Measurements from ENCODE around the gene CCDC7. TPM values are rescaled to one million over a fixed set of nuclear protein-coding genes. Genes with fewer than 3 reads are reported as not detected.

Gene CCDC7
- polyA plus RNA-seq, 1 of the 3 experiments (the other 2 are of a cell fraction): 0.44 TPM

DNA sequence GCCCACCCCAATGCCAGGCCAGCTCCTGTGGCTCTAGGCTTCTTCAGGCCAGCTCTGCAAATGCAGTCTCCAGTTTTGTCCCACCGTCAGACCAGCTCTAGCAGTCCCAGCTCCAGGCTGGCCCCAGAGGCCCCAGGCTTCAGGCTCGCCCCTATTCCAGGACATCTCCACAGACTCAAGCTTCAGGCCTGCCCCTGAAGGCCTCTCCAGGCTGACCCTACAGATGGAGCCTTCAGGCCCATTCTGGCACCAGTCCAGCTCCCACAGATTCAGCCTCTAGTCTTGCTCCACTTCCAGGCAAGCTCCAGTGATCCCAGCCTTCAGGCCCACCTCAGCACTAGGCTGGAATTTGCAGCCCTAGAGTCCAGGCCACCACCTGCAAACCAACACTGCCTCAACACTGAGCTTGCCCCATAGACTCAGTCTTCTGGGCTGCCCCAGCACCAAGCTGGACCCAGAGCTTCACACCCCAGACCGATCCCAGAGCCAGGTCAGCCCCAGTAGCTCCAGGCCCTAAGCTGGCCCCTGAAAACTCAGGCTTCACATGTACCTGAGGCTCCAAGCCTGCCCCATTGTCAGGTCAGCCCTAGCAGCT lies 341.8 kb downstream of the CCDC7 start:
- no peak overlapping the region for H2AFZ ChIP-seq (ENCODE audit: low read depth)
- no peak overlapping the region for H3K27ac ChIP-seq (ENCODE audit: low read depth in 2 of 2, low read length in 1 of 2)
- no peaks in the 10 kb centered on the region for H3K9me3 ChIP-seq
- 49% methylated on average over 3 of the region's 3 CpGs for WGBS (ENCODE audit: low lambda C conversion rate)
- no peaks in the 10 kb centered on the region for H3F3A ChIP-seq (replicated peaks; ENCODE audit: insufficient read depth)
- no peaks in the 10 kb centered on the region for H4K20me1 ChIP-seq (ENCODE audit: insufficient read depth)
- no peak for DNase-seq
- H3K4me3 ChIP-seq (ENCODE audit: low read depth in 2 of 2, low read length in 1 of 2): no peak overlapping the region
- ChIA-PET POLR2A (no interaction called here), CTCF (interaction anchor here (4.3 kb wide), 1 partner anchor 221 kb away, joined by 25 read pairs; no protein-coding TSS in a partner anchor)
- TF ChIP-seq ELF1 (IDR thresholded peaks at IDR 0.05) (no peak), NFIC (IDR thresholded peaks at IDR 0.05; ENCODE audit: borderline replicate concordance) (no peak), USF2 (IDR thresholded peaks at IDR 0.05; ENCODE audit: borderline replicate concordance, low read depth, low read length) (no peak), SIN3A (IDR thresholded peaks at IDR 0.05; ENCODE audit: borderline replicate concordance, low read depth, low read length) (no peak), TEAD4 (IDR thresholded peaks at IDR 0.05; ENCODE audit: borderline replicate concordance, insufficient read depth) (no peak), FOSL2 (IDR thresholded peaks at IDR 0.05; ENCODE audit: borderline replicate concordance, low read depth) (no peak), MEF2A (IDR thresholded peaks at IDR 0.05; ENCODE audit: borderline replicate concordance, low read depth) (no peak), FOXJ3 (CRISPR knock-in tag; IDR thresholded peaks at IDR 0.05) (no peak), YY1 (IDR thresholded peaks at IDR 0.05; ENCODE audit: low read depth) (no peak), TCF12 (IDR thresholded peaks at IDR 0.05) (no peak), GATA2 (CRISPR knock-in tag; IDR thresholded peaks at IDR 0.05) (no peak), RAD21 (IDR thresholded peaks at IDR 0.05; ENCODE audit: low read length) (no peak)
- TF ChIP-seq, protein P1, sequence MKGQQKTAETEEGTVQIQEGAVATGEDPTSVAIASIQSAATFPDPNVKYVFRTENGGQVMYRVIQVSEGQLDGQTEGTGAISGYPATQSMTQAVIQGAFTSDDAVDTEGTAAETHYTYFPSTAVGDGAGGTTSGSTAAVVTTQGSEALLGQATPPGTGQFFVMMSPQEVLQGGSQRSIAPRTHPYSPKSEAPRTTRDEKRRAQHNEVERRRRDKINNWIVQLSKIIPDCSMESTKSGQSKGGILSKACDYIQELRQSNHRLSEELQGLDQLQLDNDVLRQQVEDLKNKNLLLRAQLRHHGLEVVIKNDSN (IDR thresholded peaks at IDR 0.05; ENCODE audit: borderline replicate concordance, low read depth): no peak
- TF ChIP-seq, protein P2, sequence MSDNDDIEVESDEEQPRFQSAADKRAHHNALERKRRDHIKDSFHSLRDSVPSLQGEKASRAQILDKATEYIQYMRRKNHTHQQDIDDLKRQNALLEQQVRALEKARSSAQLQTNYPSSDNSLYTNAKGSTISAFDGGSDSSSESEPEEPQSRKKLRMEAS (IDR thresholded peaks at IDR 0.05; ENCODE audit: low read depth): no peak
- H3K27me3 ChIP-seq (ENCODE audit: insufficient read depth): no peaks in the 10 kb centered on the region
- no peaks in the 10 kb centered on the region for H3K36me3 ChIP-seq (replicated peaks in 1 of 2; ENCODE audit: control insufficient read depth in 1 of 2, insufficient read depth in 2 of 2, low read length in 1 of 2)
- H3K9ac ChIP-seq: no peak overlapping the region
- no peaks in the 10 kb centered on the region for H3K79me2 ChIP-seq (ENCODE audit: insufficient read depth)
- no peaks in the 10 kb centered on the region for H3K9me2 ChIP-seq
- H3K4me2 ChIP-seq: no peak overlapping the region
- H3K4me1 ChIP-seq (ENCODE audit: control insufficient read depth in 1 of 2, insufficient read depth in 2 of 2, low read depth in 1 of 2, low read length in 1 of 2): no peaks in the 10 kb centered on the region

GRCh38 chr10:32788359-32788758 lies 342.4 kb downstream of the CCDC7 start:
- no peak overlapping the region for H3K27ac ChIP-seq (ENCODE audit: low read depth in 2 of 2, low read length in 1 of 2)
- no peaks in the 10 kb centered on the region for H3K36me3 ChIP-seq (replicated peaks in 1 of 2; ENCODE audit: control insufficient read depth in 1 of 2, insufficient read depth in 2 of 2, low read length in 1 of 2)
- DNase-seq: no peak
- no peaks in the 10 kb centered on the region for H3K9me3 ChIP-seq
- no peaks in the 10 kb centered on the region for H3K9me2 ChIP-seq
- H4K20me1 ChIP-seq (ENCODE audit: insufficient read depth): no peaks in the 10 kb centered on the region
- H3K4me1 ChIP-seq (ENCODE audit: control insufficient read depth in 1 of 2, insufficient read depth in 2 of 2, low read depth in 1 of 2, low read length in 1 of 2): no peaks in the 10 kb centered on the region
- no peak overlapping the region for H3K4me3 ChIP-seq (ENCODE audit: low read depth in 2 of 2, low read length in 1 of 2)
- H3K9ac ChIP-seq: no peak overlapping the region
- no peak overlapping the region for H2AFZ ChIP-seq (ENCODE audit: low read depth)
- ChIA-PET CTCF (interaction anchor here (4.3 kb wide), 1 partner anchor 221 kb away, joined by 25 read pairs; no protein-coding TSS in a partner anchor), POLR2A (no interaction called here)
- no peaks in the 10 kb centered on the region for H3K79me2 ChIP-seq (ENCODE audit: insufficient read depth)
- no peak overlapping the region for H3K4me2 ChIP-seq
- no peaks in the 10 kb centered on the region for H3K27me3 ChIP-seq (ENCODE audit: insufficient read depth)
- no peaks in the 10 kb centered on the region for H3F3A ChIP-seq (replicated peaks; ENCODE audit: insufficient read depth)
- TF ChIP-seq SMC3 (IDR thresholded peaks at IDR 0.05; ENCODE audit: low read depth, low read length) (no peak), TCF12 (IDR thresholded peaks at IDR 0.05) (no peak), NFIC (IDR thresholded peaks at IDR 0.05; ENCODE audit: borderline replicate concordance) (no peak), RCOR1 (IDR thresholded peaks at IDR 0.05; ENCODE audit: low read length) (no peak), GATA2 (CRISPR knock-in tag; IDR thresholded peaks at IDR 0.05) (no peak), POLR2AphosphoS5 (IDR thresholded peaks at IDR 0.05; ENCODE audit: low read depth, low read length) (no peak), TAF1 (IDR thresholded peaks at IDR 0.05; ENCODE audit: borderline replicate concordance, low read depth, low read length) (no peak), CHD2 (IDR thresholded peaks at IDR 0.05; ENCODE audit: low read length, partially characterized antibody) (no peak), RXRA (IDR thresholded peaks at IDR 0.05; ENCODE audit: borderline replicate concordance, low read depth) (no peak), ELF1 (IDR thresholded peaks at IDR 0.05) (no peak), SIN3A (IDR thresholded peaks at IDR 0.05; ENCODE audit: borderline replicate concordance, low read depth, low read length) (no peak), MEF2A (IDR thresholded peaks at IDR 0.05; ENCODE audit: borderline replicate concordance, low read depth) (no peak)
- TF ChIP-seq, protein P2 (IDR thresholded peaks at IDR 0.05; ENCODE audit: low read depth): no peak
- TF ChIP-seq, protein P1 (IDR thresholded peaks at IDR 0.05; ENCODE audit: borderline replicate concordance, low read depth): no peak
- TF ChIP-seq, protein P3, sequence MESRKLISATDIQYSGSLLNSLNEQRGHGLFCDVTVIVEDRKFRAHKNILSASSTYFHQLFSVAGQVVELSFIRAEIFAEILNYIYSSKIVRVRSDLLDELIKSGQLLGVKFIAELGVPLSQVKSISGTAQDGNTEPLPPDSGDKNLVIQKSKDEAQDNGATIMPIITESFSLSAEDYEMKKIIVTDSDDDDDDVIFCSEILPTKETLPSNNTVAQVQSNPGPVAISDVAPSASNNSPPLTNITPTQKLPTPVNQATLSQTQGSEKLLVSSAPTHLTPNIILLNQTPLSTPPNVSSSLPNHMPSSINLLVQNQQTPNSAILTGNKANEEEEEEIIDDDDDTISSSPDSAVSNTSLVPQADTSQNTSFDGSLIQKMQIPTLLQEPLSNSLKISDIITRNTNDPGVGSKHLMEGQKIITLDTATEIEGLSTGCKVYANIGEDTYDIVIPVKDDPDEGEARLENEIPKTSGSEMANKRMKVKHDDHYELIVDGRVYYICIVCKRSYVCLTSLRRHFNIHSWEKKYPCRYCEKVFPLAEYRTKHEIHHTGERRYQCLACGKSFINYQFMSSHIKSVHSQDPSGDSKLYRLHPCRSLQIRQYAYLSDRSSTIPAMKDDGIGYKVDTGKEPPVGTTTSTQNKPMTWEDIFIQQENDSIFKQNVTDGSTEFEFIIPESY (IDR thresholded peaks at IDR 0.05; ENCODE audit: borderline replicate concordance, low read depth): no peak
- TF ChIP-seq, protein P4, sequence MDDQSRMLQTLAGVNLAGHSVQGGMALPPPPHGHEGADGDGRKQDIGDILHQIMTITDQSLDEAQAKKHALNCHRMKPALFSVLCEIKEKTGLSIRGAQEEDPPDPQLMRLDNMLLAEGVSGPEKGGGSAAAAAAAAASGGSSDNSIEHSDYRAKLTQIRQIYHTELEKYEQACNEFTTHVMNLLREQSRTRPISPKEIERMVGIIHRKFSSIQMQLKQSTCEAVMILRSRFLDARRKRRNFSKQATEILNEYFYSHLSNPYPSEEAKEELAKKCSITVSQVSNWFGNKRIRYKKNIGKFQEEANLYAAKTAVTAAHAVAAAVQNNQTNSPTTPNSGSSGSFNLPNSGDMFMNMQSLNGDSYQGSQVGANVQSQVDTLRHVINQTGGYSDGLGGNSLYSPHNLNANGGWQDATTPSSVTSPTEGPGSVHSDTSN (IDR thresholded peaks at IDR 0.05): no peak

All from SK-N-SH (cell line).